Right lobe of liver (tissue), 6 donors: ENCODE data around the gene EHHADH. TPM values are rescaled to one million over a fixed set of nuclear protein-coding genes. Genes with fewer than 3 reads are reported as not detected.
"Not testable (repeated sequence)": the region's sequence is repeated elsewhere in the genome, so short reads cannot be mapped to it uniquely, and the experiment has no call there.

ENCODE experiments used
- ATAC-seq, 4 donors: fragments of 200-7000 bp; cut with Tn5 transposase; one replicate each; pipeline ENCODE4 v1.9.1; 2020; ENCODE audit warnings: mild to moderate bottlenecking in 4 of 4, moderate library complexity in 4 of 4
- DNase-seq, 3 donors: peaks; one replicate each; pipeline ENCODE4 v3.0.0-alpha.2; 2020
- H3K27ac ChIP-seq, 3 donors: fragments of 200-600 bp; one replicate each; pipeline ENCODE4 v1.8.0; 2022
- H3K27me3 ChIP-seq, 2 donors: fragments of 200-600 bp; one replicate each; pipeline ENCODE4 v1.8.0; 2022
- H3K36me3 ChIP-seq, 4 donors: fragments of 200-600 bp; sonication (generic) in 1 of 4; one replicate each; pipeline versions ENCODE4 v1.5.1 to v1.8.0; 2017 to 2022; ENCODE audit warnings: control low read depth in 1 of 4
- H3K4me1 ChIP-seq, 4 donors: fragments of 200-600 bp; sonication (generic) in 1 of 4; one replicate each; pipeline versions ENCODE4 v1.5.1 to v1.8.0; 2017 to 2022; ENCODE audit warnings: control low read depth in 1 of 4
- H3K4me3 ChIP-seq, 3 donors: fragments of 200-600 bp; one replicate each; pipeline ENCODE4 v1.8.0; 2022
- H3K9me3 ChIP-seq, 4 donors: fragments of 200-600 bp; sonication (generic) in 1 of 4; one replicate each; pipeline versions ENCODE4 v1.5.1 to v1.8.0; 2017 to 2022; ENCODE audit warnings: control low read depth in 1 of 4
- CTCF ChIP-seq, 4 donors: fragments of 200-600 bp in 3 of 4; fragments of 450-650 bp in 1 of 4; IDR thresholded peaks; one replicate each; pipeline versions ENCODE4 v1.5.1 to v1.8.0; 2016 to 2022; ENCODE audit warnings: antibody characterized with exemption in 4 of 4, mild to moderate bottlenecking in 2 of 4
- POLR2A ChIP-seq: fragments of 450-650 bp; IDR thresholded peaks from one replicate; pipeline ENCODE4 v1.6.1; 2017; ENCODE audit warnings: antibody characterized with exemption, mild to moderate bottlenecking
- WGBS: methylation state at CpG from one replicate; pipeline ENCODE4 v1.1.6; 2018; ENCODE audit warnings: low coverage, low lambda C conversion rate; ENCODE audit not compliant: insufficient coverage; ENCODE audit errors: missing lambda C conversion rate; 5-methylcytosine and 5-hydroxymethylcytosine counted together
- intact Hi-C, 2 donors: fragments of 100-400 bp; cut with DNase I; formaldehyde crosslinking; loops; one replicate each; pipeline versions ENCODE4 v1.11.2 to v1.14.1; 2022
- total RNA-seq, 6 experiments: library from RNA; depleted of rRNA in 2 of 6; stranded (reverse); fragments of >200 nt in 2 of 6; fragmentation: NEBNext Ultra II Directional in 3 of 6; extraction: Animal tissue kit (Norgen Biotek cat#: 25700) in 3 of 6; gene quantifications; one replicate each; pipeline versions ENCODE4 v1.1.0 to v1.2.4, GENCODE V29; 2016 to 2023
- donor health status: DM: no; HTN: yes; CAD: no.
- donor health status: DM: no; HTN: no; CAD: no.
- donor health status: DM: no; HTN: no; CAD: no.
- donor health status: DM: no; HTN: yes; CAD: no.
- donor health status: DM: no; HTN: yes; CAD: no.

The EHHADH gene
- total RNA-seq, 6 experiments from 2014 or later = 138 to 322 (median 216) TPM

- TF ChIP-seq POLR2A (no peak), CTCF (IDR thresholded peaks at IDR 0.05) (no peak)
Observed at GRCh38 chr3:185250247-185250646, 3.6 kb downstream of the EHHADH start.

GRCh38 chr3:185242642-185243041 is 11.2 kb downstream of the EHHADH start:
- 60% methylated on average over 1 of the region's 3 CpGs for WGBS
- H3K27me3 ChIP-seq = no peaks in the 10 kb centered on the region
- no peak overlapping the region for H3K27ac ChIP-seq
- H3K36me3 ChIP-seq = peaks cover 0 to 32% (median 15%) of the 10 kb centered on the region in 4 donors
- ATAC-seq = peak in 2 of 4 donors; percentile 35 to 48
- peaks cover 0 to 4% (median under 1%) of the 10 kb centered on the region in 4 donors for H3K9me3 ChIP-seq
- no peak for DNase-seq
- intact Hi-C loops = no loop called here
- no peaks in the 10 kb centered on the region for H3K4me1 ChIP-seq
- H3K4me3 ChIP-seq = no peak overlapping the region
- TF ChIP-seq POLR2A = no peak
- TF ChIP-seq CTCF (IDR thresholded peaks at IDR 0.05) = no peak

More at GRCh38 chr3:185250247-185250646, 3.6 kb downstream of the EHHADH start:
- Histone ChIP-seq H3K9me3 (no peaks in the 10 kb centered on the region), H3K27ac (peak overlapping the region; percentile 18 to 76 (median 70)), H3K4me3 (peak overlapping the region in 2 of 3 donors; percentile 34 to 91), H3K27me3 (no peaks in the 10 kb centered on the region), H3K36me3 (peaks cover 0 to 27% (median 16%) of the 10 kb centered on the region in 4 donors), H3K4me1 (peaks cover 0 to 21% (median 0%) of the 10 kb centered on the region in 4 donors)
- intact Hi-C loops = no loop called here
- DNase-seq = no peak
- ATAC-seq = no peak

GRCh38 chr3:185236969-185237368 is 16.9 kb downstream of the EHHADH start:
- intact Hi-C loops = no loop called here
- Histone ChIP-seq H3K9me3 (peaks cover 0 to 11% (median 4%) of the 10 kb centered on the region in 4 donors), H3K36me3 (peaks cover 0 to 30% (median 21%) of the 10 kb centered on the region in 4 donors), H3K27ac (no peak overlapping the region), H3K4me1 (no peaks in the 10 kb centered on the region), H3K4me3 (no peak overlapping the region), H3K27me3 (no peaks in the 10 kb centered on the region)
- no peak for TF ChIP-seq POLR2A
- no peak for TF ChIP-seq CTCF (IDR thresholded peaks at IDR 0.05)
- ATAC-seq (no peak), DNase-seq (no peak)

- ATAC-seq (no peak), DNase-seq (no peak)
- H3K27ac ChIP-seq = no peak overlapping the region
- H3K4me1 ChIP-seq = no peaks in the 10 kb centered on the region
- no peaks in the 10 kb centered on the region for H3K27me3 ChIP-seq
- intact Hi-C loops = no loop called here
- no peak for TF ChIP-seq CTCF (IDR thresholded peaks at IDR 0.05)
- no peak for TF ChIP-seq POLR2A
- peaks cover 0 to 50% (median 26%) of the 10 kb centered on the region in 4 donors for H3K36me3 ChIP-seq
- no peak overlapping the region for H3K4me3 ChIP-seq
- 100% methylated on average over 1 of the region's 2 CpGs for WGBS
- peaks cover 0 to 11% (median 4%) of the 10 kb centered on the region in 4 donors for H3K9me3 ChIP-seq
Observed at GRCh38 chr3:185233328-185233727, 20.5 kb downstream of the EHHADH start.

GRCh38 chr3:185226526-185226925 is 27.3 kb downstream of the EHHADH start:
- ATAC-seq, DNase-seq, H3K4me1 ChIP-seq, H3K9me3 ChIP-seq, intact Hi-C loops, H3K27ac ChIP-seq, H3K27me3 ChIP-seq, H3K4me3 ChIP-seq: not testable (repeated sequence)
- peaks cover 0 to 73% (median 28%) of the 10 kb centered on the region in 4 donors for H3K36me3 ChIP-seq
- WGBS = 100% methylated on average over 1 of the region's 1 CpG
